ENCODE measurements around the gene NLK.

NLK gene

DNA sequence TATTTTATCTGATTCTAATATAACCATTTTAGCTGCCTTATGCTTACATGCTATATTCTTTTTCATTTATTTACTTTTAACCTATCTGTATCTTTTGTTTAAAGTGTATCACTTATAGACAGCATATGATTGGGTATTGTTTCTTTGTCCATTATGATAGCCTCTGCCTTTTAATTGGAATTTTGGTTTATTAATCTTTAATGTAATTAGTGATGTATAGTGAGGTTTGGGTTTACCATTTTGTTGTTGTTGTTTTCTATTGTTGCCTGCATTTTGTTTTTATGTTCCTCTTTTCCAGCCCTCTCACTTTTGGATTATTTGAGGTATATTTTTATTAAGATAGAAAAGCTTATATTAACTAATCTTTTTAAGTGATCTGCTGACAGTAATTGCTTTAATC lies 59.4 kb downstream of the NLK start:
- H3K27me3 ChIP-seq (ENCODE audit: control insufficient read depth, insufficient read depth, low read length, poor library complexity, severe bottlenecking), result no peaks in the 10 kb centered on the region
- no peaks in the 10 kb centered on the region for H3K9me3 ChIP-seq (ENCODE audit: control insufficient read depth, low read length)
- no peak overlapping the region for H3K27ac ChIP-seq (ENCODE audit: insufficient read depth, low read depth, low read length, poor library complexity, severe bottlenecking)
- H3K4me3 ChIP-seq (ENCODE audit: insufficient read depth, low read depth, low read length), result no peak overlapping the region
- no peaks in the 10 kb centered on the region for H3K36me3 ChIP-seq (ENCODE audit: control insufficient read depth, insufficient read depth, low read length)
- H3K4me1 ChIP-seq (ENCODE audit: control insufficient read depth, insufficient read depth, low read length), result no peaks in the 10 kb centered on the region

GRCh38 chr17:28105501-28105900 lies 63.0 kb downstream of the NLK start:
- Histone ChIP-seq H3K36me3 (ENCODE audit: control insufficient read depth, insufficient read depth, low read length) (no peaks in the 10 kb centered on the region), H3K9me3 (ENCODE audit: control insufficient read depth, low read length) (no peaks in the 10 kb centered on the region), H3K4me1 (ENCODE audit: control insufficient read depth, insufficient read depth, low read length) (no peaks in the 10 kb centered on the region), H3K27me3 (ENCODE audit: control insufficient read depth, insufficient read depth, low read length, poor library complexity, severe bottlenecking) (no peaks in the 10 kb centered on the region), H3K4me3 (ENCODE audit: insufficient read depth, low read depth, low read length) (no peak overlapping the region), H3K27ac (ENCODE audit: insufficient read depth, low read depth, low read length, poor library complexity, severe bottlenecking) (no peak overlapping the region)
- 67 to 100% methylated on average over 1 of the region's 1 CpG for WGBS, 2 experiments

- H3K36me3 ChIP-seq (ENCODE audit: control insufficient read depth, insufficient read depth, low read length), result no peaks in the 10 kb centered on the region
- WGBS, 2 experiments, result no CpG with 5 or more reads among the region's 1 CpG
- H3K27ac ChIP-seq (ENCODE audit: insufficient read depth, low read depth, low read length, poor library complexity, severe bottlenecking), result no peak overlapping the region
These were observed 67.7 kb downstream of the NLK start for GRCh38 chr17:28110184-28110583.

GRCh38 chr17:28112181-28112580 lies 69.7 kb downstream of the NLK start:
- H3K36me3 ChIP-seq (ENCODE audit: control insufficient read depth, insufficient read depth, low read length), result no peaks in the 10 kb centered on the region
- no peak overlapping the region for H3K27ac ChIP-seq (ENCODE audit: insufficient read depth, low read depth, low read length, poor library complexity, severe bottlenecking)
- 64 to 71% methylated on average over 1 of the region's 1 CpG for WGBS, 2 experiments
- H3K4me3 ChIP-seq (ENCODE audit: insufficient read depth, low read depth, low read length), result no peak overlapping the region
- no peaks in the 10 kb centered on the region for H3K9me3 ChIP-seq (ENCODE audit: control insufficient read depth, low read length)
- no peaks in the 10 kb centered on the region for H3K27me3 ChIP-seq (ENCODE audit: control insufficient read depth, insufficient read depth, low read length, poor library complexity, severe bottlenecking)
- peaks cover 4% of the 10 kb centered on the region for H3K4me1 ChIP-seq (ENCODE audit: control insufficient read depth, insufficient read depth, low read length)

More at GRCh38 chr17:28110184-28110583, 67.7 kb downstream of the NLK start:
- H3K27me3 ChIP-seq (ENCODE audit: control insufficient read depth, insufficient read depth, low read length, poor library complexity, severe bottlenecking), result no peaks in the 10 kb centered on the region
- no peak overlapping the region for H3K4me3 ChIP-seq (ENCODE audit: insufficient read depth, low read depth, low read length)
- peaks cover 4% of the 10 kb centered on the region for H3K4me1 ChIP-seq (ENCODE audit: control insufficient read depth, insufficient read depth, low read length)
- H3K9me3 ChIP-seq (ENCODE audit: control insufficient read depth, low read length), result no peaks in the 10 kb centered on the region

DNA sequence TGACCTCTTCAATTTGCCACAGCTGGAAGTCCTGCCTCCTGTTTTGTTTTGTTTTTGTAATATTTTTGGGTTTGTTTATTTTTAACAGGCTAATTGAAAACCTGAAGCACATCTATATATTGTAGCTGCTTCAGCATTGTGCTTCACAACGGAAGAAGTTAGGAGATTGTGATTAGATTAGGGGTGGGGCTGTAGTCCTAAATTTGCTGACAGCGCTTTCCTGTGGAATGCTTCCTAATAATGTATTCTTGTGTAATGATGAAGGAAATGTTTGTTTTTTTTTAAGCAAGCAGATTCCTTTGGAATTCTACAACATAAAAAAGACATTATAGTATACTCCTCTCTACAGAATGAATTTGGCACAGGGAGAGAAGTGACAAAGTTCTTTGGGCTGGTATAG lies 70.1 kb downstream of the NLK start:
- Histone ChIP-seq H3K4me1 (ENCODE audit: control insufficient read depth, insufficient read depth, low read length) (peaks cover 4% of the 10 kb centered on the region), H3K9me3 (ENCODE audit: control insufficient read depth, low read length) (no peaks in the 10 kb centered on the region), H3K36me3 (ENCODE audit: control insufficient read depth, insufficient read depth, low read length) (no peaks in the 10 kb centered on the region), H3K27me3 (ENCODE audit: control insufficient read depth, insufficient read depth, low read length, poor library complexity, severe bottlenecking) (no peaks in the 10 kb centered on the region), H3K27ac (ENCODE audit: insufficient read depth, low read depth, low read length, poor library complexity, severe bottlenecking) (no peak overlapping the region), H3K4me3 (ENCODE audit: insufficient read depth, low read depth, low read length) (no peak overlapping the region)
- 79 to 92% methylated on average over 2 of the region's 2 CpGs for WGBS, 2 experiments

GRCh38 chr17:28113269-28113668 lies 70.8 kb downstream of the NLK start:
- no peak overlapping the region for H3K4me3 ChIP-seq (ENCODE audit: insufficient read depth, low read depth, low read length)
- H3K27me3 ChIP-seq (ENCODE audit: control insufficient read depth, insufficient read depth, low read length, poor library complexity, severe bottlenecking), result no peaks in the 10 kb centered on the region
- no peaks in the 10 kb centered on the region for H3K9me3 ChIP-seq (ENCODE audit: control insufficient read depth, low read length)
- no peak overlapping the region for H3K27ac ChIP-seq (ENCODE audit: insufficient read depth, low read depth, low read length, poor library complexity, severe bottlenecking)
- H3K4me1 ChIP-seq (ENCODE audit: control insufficient read depth, insufficient read depth, low read length), result peaks cover 4% of the 10 kb centered on the region
- no peaks in the 10 kb centered on the region for H3K36me3 ChIP-seq (ENCODE audit: control insufficient read depth, insufficient read depth, low read length)

GRCh38 chr17:28115046-28115445 lies 72.6 kb downstream of the NLK start:
- WGBS, 2 experiments, result 100% methylated on average over 1 of the region's 1 CpG
- Histone ChIP-seq H3K27ac (ENCODE audit: insufficient read depth, low read depth, low read length, poor library complexity, severe bottlenecking) (no peak overlapping the region), H3K36me3 (ENCODE audit: control insufficient read depth, insufficient read depth, low read length) (no peaks in the 10 kb centered on the region), H3K4me1 (ENCODE audit: control insufficient read depth, insufficient read depth, low read length) (peaks cover 4% of the 10 kb centered on the region), H3K27me3 (ENCODE audit: control insufficient read depth, insufficient read depth, low read length, poor library complexity, severe bottlenecking) (no peaks in the 10 kb centered on the region), H3K9me3 (ENCODE audit: control insufficient read depth, low read length) (no peaks in the 10 kb centered on the region), H3K4me3 (ENCODE audit: insufficient read depth, low read depth, low read length) (no peak overlapping the region)

DNA sequence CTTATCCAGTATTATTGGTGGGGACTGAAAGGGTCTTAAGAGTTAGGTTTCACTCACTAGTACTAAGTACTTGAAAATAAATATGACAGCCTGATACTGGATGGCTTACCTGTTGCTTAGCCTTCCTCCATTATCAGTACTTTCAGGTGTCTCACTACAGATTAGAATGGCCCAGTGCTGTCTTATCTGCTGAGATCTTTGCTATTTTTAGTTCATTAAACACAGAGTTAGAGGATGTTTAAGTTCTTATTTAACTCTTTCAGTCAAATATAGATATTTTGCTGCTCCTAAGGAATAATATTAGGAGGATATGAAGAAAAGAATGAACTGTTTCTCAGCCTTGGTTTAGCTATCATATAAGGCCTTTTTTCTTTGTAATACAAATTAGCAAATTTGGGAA lies 74.8 kb downstream of the NLK start:
- H3K9me3 ChIP-seq (ENCODE audit: control insufficient read depth, low read length), result no peaks in the 10 kb centered on the region
- H3K27me3 ChIP-seq (ENCODE audit: control insufficient read depth, insufficient read depth, low read length, poor library complexity, severe bottlenecking), result no peaks in the 10 kb centered on the region
- H3K4me3 ChIP-seq (ENCODE audit: insufficient read depth, low read depth, low read length), result no peak overlapping the region
- H3K27ac ChIP-seq (ENCODE audit: insufficient read depth, low read depth, low read length, poor library complexity, severe bottlenecking), result no peak overlapping the region
- peaks cover under 1% of the 10 kb centered on the region for H3K4me1 ChIP-seq (ENCODE audit: control insufficient read depth, insufficient read depth, low read length)
- H3K36me3 ChIP-seq (ENCODE audit: control insufficient read depth, insufficient read depth, low read length), result no peaks in the 10 kb centered on the region

DNA sequence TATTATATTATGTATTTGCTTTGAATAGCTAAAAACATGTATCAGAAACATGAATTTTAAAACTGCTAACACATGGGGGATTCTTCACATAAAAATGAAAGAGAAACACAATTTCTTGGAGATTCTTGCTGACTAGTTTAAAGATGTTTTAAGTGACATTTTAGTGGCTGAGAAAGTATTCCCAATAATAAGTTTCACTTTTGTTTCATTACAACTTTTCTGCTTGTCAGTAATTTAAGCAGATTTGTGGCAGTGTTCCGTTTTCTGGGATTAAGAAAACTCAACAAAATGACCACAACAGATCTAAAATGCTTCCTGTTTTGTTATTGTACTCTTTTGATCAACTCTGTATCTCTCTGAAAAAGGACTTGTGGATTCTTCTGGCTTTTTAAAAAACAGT lies 75.9 kb downstream of the NLK start:
- H3K27me3 ChIP-seq (ENCODE audit: control insufficient read depth, insufficient read depth, low read length, poor library complexity, severe bottlenecking), result no peaks in the 10 kb centered on the region
- no peaks in the 10 kb centered on the region for H3K36me3 ChIP-seq (ENCODE audit: control insufficient read depth, insufficient read depth, low read length)
- WGBS, 2 experiments, result 93 to 100% methylated on average over 1 of the region's 1 CpG
- H3K27ac ChIP-seq (ENCODE audit: insufficient read depth, low read depth, low read length, poor library complexity, severe bottlenecking), result no peak overlapping the region
- H3K9me3 ChIP-seq (ENCODE audit: control insufficient read depth, low read length), result no peaks in the 10 kb centered on the region
- no peak overlapping the region for H3K4me3 ChIP-seq (ENCODE audit: insufficient read depth, low read depth, low read length)
- H3K4me1 ChIP-seq (ENCODE audit: control insufficient read depth, insufficient read depth, low read length), result no peaks in the 10 kb centered on the region

DNA sequence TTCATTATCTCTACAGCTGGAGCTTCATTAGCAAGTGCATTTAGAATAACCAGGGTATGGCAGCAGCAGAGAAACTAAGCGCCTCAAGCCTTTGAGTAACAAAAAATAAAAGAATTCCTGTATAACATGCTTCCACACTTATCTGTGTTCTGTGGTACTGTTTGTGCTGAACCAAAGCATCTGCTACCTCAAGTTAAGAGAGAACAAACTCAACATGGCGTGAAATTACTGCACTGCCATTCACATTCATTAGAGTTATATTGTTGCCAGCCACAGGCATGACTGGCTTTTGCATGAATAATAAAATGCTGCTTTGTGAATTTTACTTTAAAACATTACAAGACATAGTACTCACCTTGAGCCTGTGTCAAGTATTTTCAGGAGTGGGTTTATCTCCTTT lies 76.6 kb downstream of the NLK start:
- H3K4me1 ChIP-seq (ENCODE audit: control insufficient read depth, insufficient read depth, low read length), result no peaks in the 10 kb centered on the region
- no peak overlapping the region for H3K27ac ChIP-seq (ENCODE audit: insufficient read depth, low read depth, low read length, poor library complexity, severe bottlenecking)
- 94 to 100% methylated on average over 2 of the region's 2 CpGs for WGBS, 2 experiments
- peaks cover under 1% of the 10 kb centered on the region for H3K36me3 ChIP-seq (ENCODE audit: control insufficient read depth, insufficient read depth, low read length)
- no peak overlapping the region for H3K4me3 ChIP-seq (ENCODE audit: insufficient read depth, low read depth, low read length)
- H3K9me3 ChIP-seq (ENCODE audit: control insufficient read depth, low read length), result no peaks in the 10 kb centered on the region
- no peaks in the 10 kb centered on the region for H3K27me3 ChIP-seq (ENCODE audit: control insufficient read depth, insufficient read depth, low read length, poor library complexity, severe bottlenecking)

GRCh38 chr17:28119560-28119959 lies 77.1 kb downstream of the NLK start:
- no peaks in the 10 kb centered on the region for H3K27me3 ChIP-seq (ENCODE audit: control insufficient read depth, insufficient read depth, low read length, poor library complexity, severe bottlenecking)
- H3K4me1 ChIP-seq (ENCODE audit: control insufficient read depth, insufficient read depth, low read length), result no peaks in the 10 kb centered on the region
- no peak overlapping the region for H3K27ac ChIP-seq (ENCODE audit: insufficient read depth, low read depth, low read length, poor library complexity, severe bottlenecking)
- WGBS, 2 experiments, result 93 to 97% methylated on average over 1 to 2 of the region's 2 CpGs
- H3K9me3 ChIP-seq (ENCODE audit: control insufficient read depth, low read length), result no peaks in the 10 kb centered on the region
- H3K36me3 ChIP-seq (ENCODE audit: control insufficient read depth, insufficient read depth, low read length), result peaks cover 3% of the 10 kb centered on the region
- no peak overlapping the region for H3K4me3 ChIP-seq (ENCODE audit: insufficient read depth, low read depth, low read length)

Measured in ectodermal cell (in vitro differentiated cells).